Stomach (tissue), 9 donors: ENCODE results near the gene TMED3. TPM values are rescaled to one million over a fixed set of nuclear protein-coding genes. Genes with fewer than 3 reads are reported as not detected.

Experiments used
- DNase-seq, 2 donors: peaks; one replicate each; pipeline versions ENCODE4 v3.0.0 to v3.0.0-alpha.2; 2013 to 2019
- H3K27ac ChIP-seq, 5 donors: fragments of 200-600 bp in 4 of 5; sonication (generic) in 4 of 5; one replicate each; pipeline ENCODE4 v1.5.1; 2013 to 2019; ENCODE audit warnings: mild to moderate bottlenecking in 1 of 5, moderate library complexity in 1 of 5
- H3K27me3 ChIP-seq, 3 donors: fragments of 200-600 bp; sonication (generic); one replicate each; pipeline ENCODE4 v1.5.1; 2017 to 2019; ENCODE audit warnings: mixed run types in 1 of 3
- H3K36me3 ChIP-seq, 4 donors: fragments of 200-600 bp; sonication (generic); 1 replicate in 3 of 4; 2 replicates in 1 of 4; pipeline ENCODE4 v1.5.1; 2016 to 2019
- H3K4me1 ChIP-seq, 4 donors: fragments of 200-600 bp; sonication (generic); one replicate each; pipeline ENCODE4 v1.5.1; 2016 to 2019
- H3K4me3 ChIP-seq, 4 donors: fragments of 200-600 bp; sonication (generic) in 3 of 4; one replicate each; pipeline ENCODE4 v1.5.1; 2016 to 2019; ENCODE audit warnings: mild to moderate bottlenecking in 1 of 4
- H3K9me3 ChIP-seq, 4 donors: fragments of 200-600 bp; sonication (generic); one replicate each; pipeline ENCODE4 v1.5.1; 2016 to 2019
- CTCF ChIP-seq, 7 experiments: fragments of 450-650 bp in 4 of 7; fragments of 200-600 bp in 3 of 7; sonication (generic) in 3 of 7; IDR thresholded peaks; one replicate each; pipeline ENCODE4 v1.5.1; 2016 to 2019; ENCODE audit warnings: antibody characterized with exemption in 7 of 7, control low read depth in 2 of 7, mild to moderate bottlenecking in 1 of 7
- EP300 ChIP-seq: sonication (generic); formaldehyde crosslinking; IDR thresholded peaks from one replicate; pipeline ENCODE4 v1.6.1; 2017; ENCODE audit warnings: antibody characterized with exemption
- POLR2A ChIP-seq, 4 donors: fragments of 450-650 bp; IDR thresholded peaks; one replicate each; pipeline ENCODE4 v1.6.1; 2016; ENCODE audit warnings: antibody characterized with exemption in 4 of 4, control low read depth in 2 of 4, mild to moderate bottlenecking in 1 of 4, moderate library complexity in 1 of 4
- POLR2AphosphoS5 ChIP-seq, 3 donors: sonication (generic); formaldehyde crosslinking; IDR thresholded peaks; one replicate each; pipeline ENCODE4 v1.6.1; 2016; ENCODE audit warnings: antibody characterized with exemption in 3 of 3
- WGBS, 5 donors: extraction: QIAGEN DNeasy Blood & Tissue Kit in 3 of 5; methylation state at CpG; one replicate each; pipeline versions ENCODE4 v1.1.5 to v1.1.7; 2013 to 2018; 5-methylcytosine and 5-hydroxymethylcytosine counted together
- intact Hi-C: fragments of 100-400 bp; cut with DNase I; formaldehyde crosslinking; loops from one replicate; pipeline ENCODE4 v1.15.1; 2023; ENCODE audit warnings: low total_unique reads
- polyA plus RNA-seq, 3 donors: library from polyadenylated mRNA; stranded (reverse); fragments of 200-250 nt; gene quantifications; one replicate each; pipeline ENCODE4 v1.2.3, GENCODE V29; 2013
- total RNA-seq, 5 donors: library from RNA; depleted of rRNA; stranded (reverse); fragments of >200 nt; gene quantifications; one replicate each; pipeline versions ENCODE4 v1.1.0 to v1.2.3, GENCODE V29; 2014 to 2016
- donor health status: healthy with polysubstance abuse.
- donor health status: Bipolar disorder and iron deficiency.
- donor health status: healthy.

TMED3 gene
- total and polyA plus RNA-seq, 8 donors = 29.0 to 250 (median 94.5) TPM

GRCh38 chr15:79341396-79341795 is 30.5 kb downstream of the TMED3 start:
- Histone ChIP-seq H3K9me3 (no peaks in the 10 kb centered on the region), H3K27ac (no peak overlapping the region), H3K27me3 (no peaks in the 10 kb centered on the region), H3K36me3 (no peaks in the 10 kb centered on the region), H3K4me1 (no peaks in the 10 kb centered on the region), H3K4me3 (no peak overlapping the region)
- no peak for TF ChIP-seq POLR2A (IDR thresholded peaks at IDR 0.05)
- TF ChIP-seq EP300 = no peak
- TF ChIP-seq CTCF (IDR thresholded peaks at IDR 0.05) = no peak
- no peak for TF ChIP-seq POLR2AphosphoS5 (IDR thresholded peaks at IDR 0.05)
- intact Hi-C loops = no loop called here
- peak in 1 of 2 donors; percentile 24 for DNase-seq
- 58 to 82% (median 70%) methylated on average over 9 of the region's 9 CpGs for WGBS, 5 donors

- 93 to 94% (median 93%) methylated on average over 4 of the region's 4 CpGs for WGBS, 5 donors
- H3K9me3 ChIP-seq = no peaks in the 10 kb centered on the region
- no peak for DNase-seq
- no peak overlapping the region for H3K4me3 ChIP-seq
- no peak for TF ChIP-seq EP300
- no peak for TF ChIP-seq POLR2A (IDR thresholded peaks at IDR 0.05)
- TF ChIP-seq POLR2AphosphoS5 (IDR thresholded peaks at IDR 0.05) = no peak
- no peak for TF ChIP-seq CTCF (IDR thresholded peaks at IDR 0.05)
- H3K27ac ChIP-seq = no peak overlapping the region
- H3K27me3 ChIP-seq = no peaks in the 10 kb centered on the region
- no peaks in the 10 kb centered on the region for H3K36me3 ChIP-seq
- H3K4me1 ChIP-seq = no peaks in the 10 kb centered on the region
- intact Hi-C loops = no loop called here
These were observed 38.6 kb downstream of the TMED3 start for GRCh38 chr15:79349525-79349924.

- H3K36me3 ChIP-seq = no peaks in the 10 kb centered on the region
These were observed 41.3 kb downstream of the TMED3 start for GRCh38 chr15:79352206-79352605.

GRCh38 chr15:79357566-79357965 is 46.7 kb downstream of the TMED3 start:
- H3K27ac ChIP-seq = no peak overlapping the region
- 94 to 99% (median 95%) methylated on average over 3 of the region's 3 CpGs for WGBS, 5 donors
- H3K4me1 ChIP-seq = no peaks in the 10 kb centered on the region
- intact Hi-C loops = no loop called here
- H3K36me3 ChIP-seq = no peaks in the 10 kb centered on the region
- no peaks in the 10 kb centered on the region for H3K9me3 ChIP-seq
- DNase-seq = no peak
- H3K27me3 ChIP-seq = no peaks in the 10 kb centered on the region
- H3K4me3 ChIP-seq = no peak overlapping the region
- TF ChIP-seq EP300 (no peak), POLR2A (IDR thresholded peaks at IDR 0.05) (no peak), POLR2AphosphoS5 (IDR thresholded peaks at IDR 0.05) (no peak), CTCF (IDR thresholded peaks at IDR 0.05) (no peak)

More at GRCh38 chr15:79352206-79352605, 41.3 kb downstream of the TMED3 start:
- no peaks in the 10 kb centered on the region for H3K4me1 ChIP-seq
- intact Hi-C loops = no loop called here
- H3K9me3 ChIP-seq = no peaks in the 10 kb centered on the region
- TF ChIP-seq EP300 = no peak
- no peak for TF ChIP-seq POLR2AphosphoS5 (IDR thresholded peaks at IDR 0.05)
- no peak for TF ChIP-seq CTCF (IDR thresholded peaks at IDR 0.05)
- TF ChIP-seq POLR2A (IDR thresholded peaks at IDR 0.05) = no peak
- 93 to 95% (median 94%) methylated on average over 1 of the region's 1 CpG for WGBS, 5 donors
- DNase-seq = no peak
- H3K27ac ChIP-seq = no peak overlapping the region
- H3K4me3 ChIP-seq = no peak overlapping the region
- no peaks in the 10 kb centered on the region for H3K27me3 ChIP-seq
